ENCODE results near the gene BORCS5.
"Not testable (repeated sequence)": the region's sequence is repeated elsewhere in the genome, so short reads cannot be mapped to it uniquely, and the experiment has no call there.

Gene BORCS5

GRCh38 chr12:12396694-12397093, 39.8 kb downstream of the BORCS5 start:
- FAIRE-seq: no peak

DNA sequence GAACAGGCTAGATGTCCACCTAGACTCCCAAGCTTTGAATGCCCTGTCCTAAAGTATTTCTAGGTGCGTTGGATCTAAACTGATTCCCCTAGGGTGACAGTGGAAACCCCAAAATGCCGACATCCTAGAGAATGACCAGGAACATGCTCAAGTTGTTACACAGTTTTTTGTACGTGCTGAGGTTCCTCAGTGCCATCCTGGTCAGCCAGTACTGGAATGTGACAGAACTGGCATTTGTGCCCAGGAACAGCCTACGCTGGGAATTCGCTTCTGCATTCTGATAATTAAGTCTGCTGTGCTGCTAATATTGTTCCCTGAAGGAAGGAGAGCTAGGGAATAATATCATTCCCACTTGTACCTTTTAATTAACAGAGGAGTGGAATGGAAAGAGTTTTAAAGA, 40.3 kb downstream of the BORCS5 start:
- no peak for FAIRE-seq

DNA sequence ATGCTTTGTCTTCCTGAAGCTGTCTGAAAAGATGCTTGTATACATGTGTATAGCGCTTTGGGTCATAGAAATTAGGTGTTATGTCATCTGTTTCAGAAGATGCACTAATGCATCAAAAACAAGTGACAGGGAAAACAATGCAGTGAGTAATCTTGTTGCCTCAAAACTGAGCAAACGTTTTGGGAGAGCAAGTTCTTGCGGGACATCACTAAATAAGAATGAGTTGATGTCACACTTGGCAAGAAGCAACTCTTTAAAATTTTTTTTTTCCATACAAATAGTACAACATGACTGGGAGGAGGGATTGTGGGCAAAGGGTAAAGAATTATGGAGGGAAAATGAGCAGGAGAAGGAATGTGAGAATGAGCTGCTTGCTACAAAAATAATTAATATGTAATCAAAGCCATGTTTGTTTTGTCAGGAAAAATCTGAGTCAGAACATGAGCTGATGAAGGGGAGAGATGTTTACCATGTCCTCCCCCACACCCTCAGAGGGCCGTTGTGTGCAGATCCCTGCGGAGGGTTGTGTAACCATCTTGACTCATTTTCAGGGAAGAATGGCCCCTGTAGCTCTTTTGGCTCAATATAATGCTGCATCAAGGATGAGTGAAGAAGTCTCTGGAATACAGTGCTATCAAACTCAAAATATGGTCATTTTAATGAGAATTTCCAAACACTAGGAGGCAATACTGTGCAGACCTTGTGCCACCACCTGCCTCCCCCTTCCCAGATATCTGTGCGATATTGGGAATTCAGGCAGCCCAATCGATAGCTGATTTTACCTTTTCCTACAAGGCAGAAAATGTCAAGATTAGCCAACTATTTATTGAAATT, 41.4 kb downstream of the BORCS5 start:
- FAIRE-seq: peak; percentile 92

- FAIRE-seq: no peak
Observed at GRCh38 chr12:12399161-12399560, 42.3 kb downstream of the BORCS5 start.

DNA sequence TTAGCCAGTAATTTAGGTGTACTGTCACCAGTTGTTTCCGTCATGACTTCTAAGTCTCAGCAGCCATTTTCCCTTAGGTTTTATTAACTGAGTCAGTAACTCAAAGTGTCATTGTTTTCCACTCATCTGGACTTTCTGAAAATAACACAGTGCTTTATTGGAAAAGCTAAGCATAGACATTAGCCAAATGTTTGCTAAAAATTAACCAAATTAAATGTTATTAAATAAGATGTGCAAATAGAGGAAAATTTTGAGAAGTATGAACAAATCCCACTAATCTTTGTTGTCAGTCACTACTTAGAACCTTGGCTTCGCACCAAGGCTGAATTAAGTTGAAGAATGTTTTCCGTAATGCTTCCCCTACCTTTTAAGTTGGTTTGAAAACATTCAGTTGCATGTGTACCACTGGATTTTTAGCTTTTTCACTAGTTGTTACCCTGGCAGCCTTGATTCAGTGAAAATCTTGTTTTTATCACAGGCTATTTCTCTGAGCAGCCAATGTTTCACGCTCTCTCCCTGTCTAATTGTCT, 43.0 kb downstream of the BORCS5 start:
- FAIRE-seq: no peak

DNA sequence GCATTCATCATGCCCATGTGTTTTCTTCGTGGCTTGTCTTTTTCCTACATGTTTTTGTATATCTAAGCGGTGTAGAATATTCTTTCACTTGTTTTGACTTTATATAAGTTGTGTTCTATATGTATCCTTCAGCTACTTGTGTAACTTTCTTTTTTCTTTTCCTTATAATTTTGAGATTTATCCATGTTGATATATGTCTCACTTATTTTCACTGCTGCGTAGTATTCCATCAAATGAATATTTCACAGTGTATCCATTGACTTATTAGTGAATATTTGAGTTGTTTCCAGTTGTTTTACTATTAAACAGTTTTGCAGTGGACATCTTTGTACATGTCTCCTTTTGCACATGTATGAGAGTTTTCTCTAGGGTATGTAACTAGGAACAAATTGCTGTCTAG, 43.9 kb downstream of the BORCS5 start:
- FAIRE-seq: no peak

- FAIRE-seq: no peak
Observed at GRCh38 chr12:12403264-12404248, 46.7 kb downstream of the BORCS5 start.

DNA sequence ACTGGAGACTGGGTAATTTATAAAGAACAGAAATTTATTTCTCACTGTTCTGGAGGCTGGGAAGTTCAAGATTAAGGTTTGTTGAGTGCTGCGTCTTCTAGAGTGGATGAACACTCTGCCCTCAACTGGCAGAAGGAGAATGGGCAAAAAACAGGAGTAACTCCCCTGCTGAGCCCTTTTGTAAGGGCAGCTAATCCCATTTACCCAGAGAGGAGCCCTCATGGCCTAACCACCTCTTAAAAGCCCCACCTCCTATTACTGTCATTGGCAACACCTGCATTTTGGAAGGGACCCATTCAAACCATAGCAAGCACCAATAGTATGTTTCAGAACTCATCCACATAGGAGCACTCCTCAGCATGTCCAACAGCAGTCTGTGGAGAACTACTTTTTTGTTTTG, 47.4 kb downstream of the BORCS5 start:
- no peak for FAIRE-seq

- no peak for FAIRE-seq
Observed at GRCh38 chr12:12405882-12406281, 49.0 kb downstream of the BORCS5 start.

GRCh38 chr12:12406762-12407161, 49.9 kb downstream of the BORCS5 start:
- no peak for FAIRE-seq

DNA sequence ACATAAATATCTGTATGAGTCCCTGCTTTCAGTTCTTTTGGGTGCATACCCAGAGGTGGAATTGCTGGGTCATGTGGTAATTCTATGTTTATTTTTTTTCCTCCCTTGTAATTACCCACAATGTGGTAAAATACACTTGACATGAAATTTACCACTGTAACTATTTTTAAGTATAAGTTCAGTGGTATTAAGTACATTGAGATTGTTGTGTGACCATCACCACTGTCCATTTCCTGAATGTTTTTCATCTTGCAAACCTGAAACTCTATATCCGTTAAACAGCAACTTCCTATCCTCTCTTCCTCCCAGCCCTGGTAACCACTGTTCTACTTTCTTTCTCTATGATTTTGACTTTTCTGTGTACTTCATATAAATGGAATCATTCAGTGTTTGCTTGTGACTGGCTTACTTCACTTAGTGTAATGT, 51.4 kb downstream of the BORCS5 start:
- FAIRE-seq: no peak

DNA sequence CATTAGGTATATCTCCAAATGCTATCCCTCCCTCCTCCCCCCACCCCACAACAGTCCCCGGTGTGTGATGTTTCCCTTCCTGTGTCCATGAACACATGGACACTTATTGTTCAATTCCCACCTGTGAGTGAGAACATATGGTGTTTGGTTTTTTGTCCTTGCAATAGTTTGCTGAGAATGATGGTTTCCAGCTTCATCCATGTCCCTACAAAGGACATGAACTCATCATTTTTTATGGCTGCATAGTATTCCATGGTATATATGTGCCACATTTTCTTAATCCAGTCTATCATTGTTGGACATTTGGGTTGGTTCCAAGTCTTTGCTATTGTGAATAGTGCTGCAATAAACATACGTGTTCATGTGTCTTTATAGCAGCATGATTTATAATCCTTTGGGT, 52.5 kb downstream of the BORCS5 start:
- FAIRE-seq: not testable (repeated sequence)

GRCh38 chr12:12415886-12416285, 59.0 kb downstream of the BORCS5 start:
- FAIRE-seq: peak; percentile 31

GRCh38 chr12:12419165-12419564, 62.3 kb downstream of the BORCS5 start:
- not testable (repeated sequence) for FAIRE-seq

- FAIRE-seq: no peak
Observed at GRCh38 chr12:12423367-12423766, 66.5 kb downstream of the BORCS5 start.

DNA sequence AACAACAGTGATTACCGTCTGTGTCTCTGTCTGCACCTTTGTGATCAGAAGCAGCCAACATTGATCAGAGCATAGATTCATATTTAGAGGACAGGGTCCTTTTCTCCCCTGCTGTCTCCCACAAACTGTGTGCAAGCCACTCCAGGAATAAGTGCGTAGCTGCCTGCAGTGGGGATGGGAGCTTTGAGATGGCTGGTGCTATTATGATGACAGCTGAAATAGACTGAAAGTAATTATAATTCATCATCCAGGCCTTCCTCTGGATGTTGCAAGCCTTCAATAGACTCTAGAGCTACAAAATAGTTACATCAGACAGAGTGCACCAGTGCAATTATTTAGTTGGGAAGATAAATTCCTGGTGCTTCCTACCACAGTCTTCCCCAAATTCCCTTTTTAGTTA, 68.1 kb downstream of the BORCS5 start:
- FAIRE-seq: no peak

- no peak for FAIRE-seq
Observed at GRCh38 chr12:12425616-12426015, 68.7 kb downstream of the BORCS5 start.

DNA sequence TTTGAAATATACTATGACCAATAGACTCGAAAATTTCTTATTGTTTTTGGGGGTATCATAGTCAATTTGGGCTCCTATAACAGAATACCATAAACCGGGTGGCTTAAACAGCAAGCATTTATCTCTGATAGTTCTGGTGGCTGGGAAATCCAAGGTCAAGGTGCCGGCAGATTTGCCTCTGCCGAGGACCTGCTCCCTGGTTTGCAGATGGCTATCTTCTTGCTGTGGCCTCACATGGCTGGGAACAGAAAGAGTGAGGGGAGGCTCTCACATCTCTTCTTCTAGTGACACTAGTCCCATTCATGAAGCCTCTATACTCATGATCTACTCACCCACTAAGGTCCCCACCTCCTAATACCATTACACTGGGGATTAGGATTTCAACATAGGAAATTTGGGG, 70.7 kb downstream of the BORCS5 start:
- FAIRE-seq: no peak

GRCh38 chr12:12428047-12428446, 71.2 kb downstream of the BORCS5 start:
- no peak for FAIRE-seq

DNA sequence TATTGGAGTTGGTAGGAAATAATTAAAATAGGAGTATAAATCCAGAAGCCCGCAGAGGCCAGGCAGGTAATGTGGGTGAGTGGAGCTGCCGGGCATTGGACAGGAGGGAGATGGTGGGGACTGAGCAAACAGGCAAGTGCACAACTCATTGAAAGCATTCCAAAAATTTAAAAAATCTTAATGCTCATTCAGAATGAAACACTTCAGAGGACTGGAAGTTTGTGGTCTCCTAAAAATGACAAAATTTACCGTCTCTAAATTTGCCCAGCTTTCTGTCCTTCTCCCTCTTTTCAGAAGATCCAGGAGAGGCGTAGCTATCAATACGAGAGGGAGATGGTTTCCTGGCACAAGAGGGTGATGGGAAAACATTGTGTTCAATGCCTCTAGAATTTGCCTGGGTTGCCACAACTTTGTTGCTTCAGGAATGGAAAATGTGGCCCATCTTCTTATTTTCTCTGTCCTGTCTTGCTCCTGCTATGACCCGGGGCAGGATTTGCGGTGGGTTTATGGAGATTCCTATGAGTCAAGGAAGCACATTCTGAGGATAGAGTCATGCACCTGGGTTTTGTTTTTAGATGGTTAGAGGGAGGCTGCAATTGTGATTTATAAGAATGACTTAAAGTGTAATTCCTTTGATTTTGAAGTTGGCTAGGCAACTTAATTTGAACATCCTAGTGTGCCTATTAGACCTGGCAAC, 72.2 kb downstream of the BORCS5 start:
- no peak for FAIRE-seq

GRCh38 chr12:12432364-12432763, 75.5 kb downstream of the BORCS5 start:
- peak; percentile 83 for FAIRE-seq

DNA sequence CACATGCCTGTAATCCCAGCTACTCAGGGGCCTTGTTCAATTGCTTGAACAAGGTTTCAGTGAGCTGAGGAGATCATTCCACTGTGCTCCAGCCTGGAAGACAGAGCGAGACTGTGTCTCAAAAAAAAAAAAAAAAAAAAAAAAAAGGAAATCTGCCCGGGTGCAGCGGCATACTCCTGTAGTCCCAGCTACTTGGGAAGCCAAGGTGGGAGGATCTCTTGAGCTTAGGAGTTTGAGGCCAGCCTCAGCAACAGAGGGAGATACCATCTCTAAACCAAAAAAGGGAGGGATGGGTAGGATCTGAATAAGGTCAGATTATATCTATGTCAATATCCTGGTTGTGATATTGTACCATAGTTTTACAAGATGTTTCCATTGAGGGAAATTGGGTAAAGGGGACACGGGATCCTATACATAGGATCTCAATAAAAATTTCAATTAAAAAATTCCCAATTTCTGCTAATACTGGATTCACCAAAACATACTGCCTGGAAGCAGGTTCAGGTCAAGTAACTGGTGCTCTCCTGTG, 76.4 kb downstream of the BORCS5 start:
- FAIRE-seq: no peak

Measured in endometrium (tissue), 2 donors.